NCI-H748 (cell line): ENCODE data around the gene RNF19B.

Source experiments
- DNase-seq: peaks from one replicate; lab custom pipeline; 2025; ENCODE audit not compliant: unreplicated experiment; lab: John Stamatoyannopoulos, UW

The RNF19B gene

DNA sequence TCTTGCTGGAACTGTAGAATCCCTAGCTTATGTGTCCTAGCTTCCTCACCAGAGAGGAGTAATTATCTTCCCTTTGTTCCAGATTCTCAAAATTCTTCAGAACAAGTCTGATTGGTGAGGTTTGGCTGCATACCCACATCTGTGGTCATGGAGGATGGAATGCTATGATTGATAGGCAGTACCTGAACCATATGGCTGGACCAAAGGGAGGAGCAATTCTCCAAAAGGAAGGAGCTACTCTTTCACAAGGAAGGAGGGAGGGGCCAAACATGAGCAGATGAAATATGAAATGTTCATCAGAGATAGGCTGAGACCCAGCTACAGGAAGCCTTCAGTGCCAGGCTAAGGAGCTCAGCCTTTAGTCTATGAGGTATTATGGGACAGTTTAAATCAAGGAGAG lies 5.0 kb upstream of the RNF19B start:
- DNase-seq = no peak

DNA sequence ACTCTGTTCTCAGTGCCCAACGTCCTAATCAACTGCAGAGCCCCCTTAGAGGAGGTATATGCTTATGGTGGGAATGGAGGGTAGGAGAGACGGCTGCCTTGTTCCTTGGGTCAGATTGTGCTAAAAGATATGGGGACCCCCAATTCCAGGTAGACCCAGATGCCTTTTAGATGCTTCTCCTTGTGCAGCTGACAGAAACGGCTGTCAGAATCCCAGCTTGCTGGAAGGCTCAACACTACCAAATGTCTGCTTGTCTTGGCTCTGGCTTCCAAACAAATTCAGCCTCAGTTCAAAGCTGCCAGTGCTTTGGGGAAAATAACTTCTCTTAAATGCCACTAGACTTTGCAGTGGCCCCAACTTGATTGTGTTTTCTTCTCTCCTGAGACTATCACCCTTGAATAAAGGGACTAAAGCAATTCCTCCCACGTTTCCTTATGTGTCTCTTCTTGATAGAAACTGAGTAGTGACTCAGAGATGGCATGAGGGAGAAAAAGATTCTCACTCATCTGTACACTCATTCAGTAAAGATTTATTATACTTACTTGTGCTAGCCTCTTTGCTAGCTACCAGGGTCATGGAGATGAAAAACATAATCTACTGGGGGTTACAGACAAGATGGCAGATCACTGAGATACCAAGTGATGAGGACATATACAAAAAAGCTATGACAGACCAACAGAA lies 3.4 kb upstream of the RNF19B start:
- no peak for DNase-seq

DNA sequence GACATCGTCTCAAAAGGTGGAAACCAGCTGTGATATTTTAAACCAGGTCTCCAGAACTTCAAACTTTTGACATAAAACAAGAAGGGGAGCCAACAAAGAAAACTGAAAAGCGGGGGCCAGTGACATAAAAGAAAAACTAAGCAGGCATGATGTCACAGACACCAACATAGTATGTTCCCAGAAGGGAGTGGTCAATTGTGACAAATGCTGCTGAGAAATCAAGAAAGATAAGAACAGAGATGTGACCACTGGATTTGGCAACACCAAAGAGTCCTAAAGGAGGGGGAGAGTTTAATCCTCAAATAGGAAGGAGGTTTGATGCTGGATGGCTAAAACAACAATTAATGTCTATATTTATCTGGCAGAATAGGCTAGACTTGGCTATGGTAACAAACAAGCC lies 2.3 kb upstream of the RNF19B start:
- no peak for DNase-seq

DNA sequence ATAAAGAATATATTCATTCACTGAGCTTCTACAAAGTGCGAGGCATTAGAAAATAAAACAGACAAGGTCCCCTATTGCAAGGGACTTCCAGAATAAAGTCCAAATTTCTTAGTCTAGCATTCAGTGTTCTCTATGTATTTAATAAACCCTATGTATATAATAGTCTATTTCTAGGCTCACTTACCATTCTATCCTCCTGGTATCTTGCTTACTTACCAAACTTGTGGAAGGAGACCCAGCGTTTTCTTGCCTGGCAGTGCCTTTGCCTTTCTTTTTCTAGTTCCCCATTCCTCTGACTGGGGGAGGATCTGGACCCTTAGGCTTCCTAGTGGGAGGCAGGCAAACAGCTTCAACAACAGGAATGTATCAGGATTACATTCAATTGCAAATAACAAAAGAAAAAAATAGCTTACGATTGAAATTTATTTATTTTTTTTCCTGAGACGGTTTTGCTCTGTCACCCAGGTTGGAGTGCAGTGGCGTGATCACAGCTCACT lies 690 bp upstream of the RNF19B start:
- no peak for DNase-seq

DNA sequence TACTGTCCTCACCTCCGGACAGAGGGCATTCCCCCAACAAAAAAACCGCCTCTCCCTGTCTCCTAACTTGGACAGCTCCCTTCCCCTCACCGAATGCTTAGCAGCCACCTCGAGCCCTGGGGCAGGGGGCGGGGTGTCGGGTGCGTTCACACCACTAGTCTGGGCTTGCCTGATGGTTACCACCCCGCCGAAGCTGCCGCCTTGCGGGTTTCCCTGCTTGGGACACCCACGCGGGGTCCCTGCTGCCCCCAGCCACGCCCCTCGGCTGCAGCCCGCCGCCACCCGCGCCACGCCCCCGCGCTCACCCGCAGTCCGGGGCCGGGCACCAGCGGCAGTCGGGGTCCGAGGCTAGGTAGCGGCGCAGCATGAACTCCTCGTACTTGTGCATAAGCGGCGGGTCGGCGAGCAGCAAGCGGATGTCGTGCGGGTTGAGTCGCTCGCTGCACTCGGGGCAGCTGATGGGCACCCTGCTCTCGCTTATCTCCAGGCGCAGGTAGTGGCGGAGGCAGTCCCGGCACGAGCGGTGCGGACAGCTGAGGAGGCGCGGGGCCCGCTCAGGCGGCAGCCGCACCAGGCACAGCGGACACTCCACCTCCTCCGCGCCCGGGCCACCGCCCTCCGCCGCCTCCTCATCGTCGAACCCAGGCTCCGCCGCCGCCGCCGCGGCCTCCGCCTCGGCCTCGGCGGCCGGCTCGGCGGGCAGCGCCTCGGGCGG lies 706 bp downstream of the RNF19B start:
- DNase-seq = peak; percentile 64

DNA sequence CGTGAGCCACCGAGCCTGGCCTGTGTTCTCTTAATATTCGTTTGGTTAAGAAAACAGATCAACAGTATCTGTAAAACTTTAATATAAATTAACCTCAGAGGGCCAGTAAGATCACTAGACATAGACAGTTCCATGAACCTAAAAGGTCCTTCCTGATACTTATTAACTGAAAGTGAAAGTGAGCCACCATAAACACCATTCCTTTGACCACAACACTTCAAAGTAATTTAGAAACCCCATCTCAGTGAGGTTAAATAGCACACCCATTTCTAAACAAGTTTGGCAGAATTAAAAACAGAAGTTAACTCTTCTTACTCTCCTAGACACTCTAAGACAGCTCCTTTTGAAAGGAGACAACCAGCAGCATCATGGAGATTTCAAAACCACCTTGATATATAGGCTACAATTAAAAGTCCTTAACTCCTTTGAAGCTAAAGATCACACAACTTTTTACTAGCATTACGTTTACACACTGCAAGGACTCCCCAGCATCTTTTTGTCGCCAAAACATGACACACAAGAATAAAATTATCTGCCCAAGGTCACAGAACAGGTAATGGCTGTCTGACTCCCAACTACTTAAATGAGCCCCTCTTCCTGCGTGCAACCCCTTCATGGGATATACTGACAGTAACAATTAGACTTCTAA lies 2.2 kb downstream of the RNF19B start:
- DNase-seq = no peak

DNA sequence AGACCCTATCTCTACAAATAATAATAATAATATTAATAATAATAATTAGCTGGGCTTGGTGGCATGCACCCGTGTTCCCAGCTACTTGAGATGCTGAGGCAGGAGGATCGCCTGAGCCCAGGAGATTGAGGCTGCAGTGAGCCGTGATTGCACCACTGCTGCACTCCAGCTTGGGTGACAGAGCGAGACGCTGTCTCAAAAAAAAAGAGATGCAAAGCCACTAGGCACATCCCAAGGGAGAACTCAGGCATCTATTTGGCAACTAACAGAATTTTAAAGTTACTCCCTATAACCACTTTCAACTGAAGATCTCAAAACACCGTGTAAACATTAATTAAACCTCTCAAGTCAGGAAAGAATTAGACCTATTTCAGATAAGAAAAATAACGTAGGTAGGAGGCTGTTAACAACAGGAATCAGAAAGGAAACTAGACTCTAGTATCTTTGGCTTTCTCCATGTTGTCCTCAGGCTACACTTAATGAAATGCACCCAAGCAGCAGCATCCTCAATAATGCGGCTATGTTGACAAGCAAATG lies 3.7 kb downstream of the RNF19B start:
- no peak for DNase-seq

DNA sequence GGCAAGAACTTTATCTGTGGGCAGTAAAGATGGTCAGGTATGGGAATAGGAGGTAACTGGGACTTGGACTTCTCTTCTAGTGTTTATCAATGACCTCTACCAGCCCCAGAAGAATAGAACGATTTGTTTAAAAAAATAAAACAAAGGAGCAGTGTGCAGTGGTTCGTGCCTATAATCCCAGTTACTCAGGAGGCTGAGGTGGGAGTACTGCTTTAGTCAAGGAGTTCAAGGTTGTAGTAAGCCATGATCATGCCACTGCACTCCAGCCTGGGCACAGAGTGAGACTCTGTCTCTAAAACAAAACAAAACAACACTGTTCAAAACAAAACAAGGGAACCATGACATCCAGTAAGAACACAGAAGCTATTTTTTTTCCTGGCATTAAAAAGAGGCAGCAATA lies 4.3 kb downstream of the RNF19B start:
- DNase-seq = no peak

DNA sequence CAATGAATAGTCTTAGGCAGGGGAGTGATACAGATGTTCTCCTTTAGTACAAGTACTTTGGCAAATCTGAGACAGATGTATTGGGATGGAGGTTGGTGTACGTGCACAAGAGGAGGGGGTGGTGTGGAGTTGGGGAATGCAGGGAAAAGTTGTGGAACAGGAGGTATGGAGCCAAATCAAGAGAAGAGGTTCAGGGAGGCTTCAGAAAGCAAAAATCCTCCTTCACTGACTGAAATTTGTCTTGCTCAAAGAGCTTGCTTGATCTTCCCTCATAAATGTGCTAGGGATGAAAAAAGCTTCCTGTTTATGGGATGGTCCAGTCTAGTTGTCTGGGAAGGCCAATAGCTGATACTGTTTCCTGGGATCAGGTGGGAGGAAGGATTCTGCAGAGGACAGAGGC lies 5.8 kb downstream of the RNF19B start:
- no peak for DNase-seq

DNA sequence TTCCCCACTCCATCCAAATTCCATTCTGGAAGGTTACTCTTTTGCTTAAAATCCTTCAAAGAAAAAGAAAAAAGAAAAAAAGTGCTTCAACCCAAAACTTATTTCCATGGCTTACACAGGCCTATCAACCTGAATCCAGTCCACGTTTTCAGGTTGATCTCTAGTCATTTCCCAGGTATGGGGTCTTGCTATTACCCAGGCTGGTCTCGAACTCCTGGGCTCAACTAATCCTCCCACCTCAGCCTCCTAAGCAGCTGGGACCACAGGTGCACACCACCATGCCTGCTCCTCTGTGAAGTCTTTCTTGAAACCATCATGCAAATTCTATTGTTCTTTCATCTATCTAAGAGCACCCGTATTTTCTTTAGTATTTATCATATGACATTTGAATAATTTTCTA lies 7.6 kb downstream of the RNF19B start:
- no peak for DNase-seq

DNA sequence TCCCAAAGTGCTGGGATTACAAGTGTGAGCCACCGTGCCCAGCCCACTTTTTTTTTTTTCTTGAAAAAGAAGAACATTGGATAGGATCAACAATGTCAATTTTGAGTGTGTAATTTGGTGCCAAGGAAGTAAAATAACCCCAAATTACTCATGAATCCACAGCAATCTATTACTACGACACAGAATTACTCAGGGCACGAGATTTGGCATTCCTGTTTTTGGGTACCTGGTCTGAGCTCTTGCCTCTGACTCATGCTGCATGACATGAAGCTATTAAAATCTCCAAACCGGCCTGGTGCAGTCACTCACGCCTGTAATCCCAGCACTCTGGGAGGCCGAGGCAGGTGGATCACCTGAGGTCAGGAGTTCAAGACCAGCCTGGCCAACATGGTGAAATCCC lies 10.4 kb downstream of the RNF19B start:
- no peak for DNase-seq

DNA sequence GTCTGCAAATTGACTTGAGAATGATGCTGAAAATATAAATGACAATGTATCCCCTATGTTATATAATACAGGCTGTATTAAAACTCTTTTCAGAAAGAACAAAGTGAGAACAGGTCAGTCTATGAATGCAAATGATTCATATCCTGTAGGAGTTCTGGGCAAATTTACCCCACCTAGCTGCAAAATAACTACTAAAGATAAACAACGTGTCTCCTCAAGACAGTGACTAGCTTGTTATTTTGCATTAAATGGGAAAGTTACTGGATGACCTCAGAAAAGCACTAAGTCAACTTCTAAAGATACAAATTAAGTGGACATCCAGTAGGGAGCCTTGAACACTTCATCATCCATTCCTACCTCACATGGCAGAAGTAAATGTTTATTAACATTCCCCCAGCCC lies 11.1 kb downstream of the RNF19B start:
- DNase-seq = no peak

DNA sequence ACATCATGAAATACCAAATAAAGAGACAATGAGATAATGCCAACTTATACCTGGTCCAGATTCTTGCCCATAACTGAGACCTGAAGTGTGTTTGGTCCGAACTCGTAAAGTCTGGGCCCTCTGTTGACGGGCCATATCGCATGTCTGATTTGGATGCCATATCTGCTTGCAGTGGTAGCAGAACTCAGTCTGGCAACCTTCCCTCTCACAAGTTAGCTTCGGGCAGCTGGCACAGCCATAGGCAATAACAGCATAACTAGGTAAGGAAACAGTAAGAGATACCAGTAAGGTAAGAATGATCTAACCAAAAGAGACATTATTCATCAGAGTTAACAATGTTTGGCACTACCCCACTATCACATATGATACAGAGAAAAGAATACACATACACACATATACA lies 15.1 kb downstream of the RNF19B start:
- no peak for DNase-seq

DNA sequence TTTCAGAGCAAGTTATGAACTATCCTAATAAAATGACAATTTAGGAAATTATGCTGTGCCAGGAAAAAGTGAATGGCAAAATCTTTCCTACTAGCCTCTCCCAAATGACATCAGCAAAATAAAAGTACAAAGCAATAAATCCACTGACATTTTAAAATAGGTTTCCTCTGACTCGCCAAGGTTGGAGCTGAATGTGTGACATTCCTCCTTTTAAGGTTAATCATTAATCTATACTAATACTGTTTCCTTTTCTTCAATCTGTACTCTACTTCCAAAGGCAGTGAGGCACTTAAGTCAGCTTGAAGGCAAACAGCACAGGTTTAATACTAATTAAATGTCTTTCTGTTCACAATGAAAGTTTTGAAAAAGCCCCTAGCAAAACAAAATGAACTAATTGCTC lies 15.7 kb downstream of the RNF19B start:
- no peak for DNase-seq

DNA sequence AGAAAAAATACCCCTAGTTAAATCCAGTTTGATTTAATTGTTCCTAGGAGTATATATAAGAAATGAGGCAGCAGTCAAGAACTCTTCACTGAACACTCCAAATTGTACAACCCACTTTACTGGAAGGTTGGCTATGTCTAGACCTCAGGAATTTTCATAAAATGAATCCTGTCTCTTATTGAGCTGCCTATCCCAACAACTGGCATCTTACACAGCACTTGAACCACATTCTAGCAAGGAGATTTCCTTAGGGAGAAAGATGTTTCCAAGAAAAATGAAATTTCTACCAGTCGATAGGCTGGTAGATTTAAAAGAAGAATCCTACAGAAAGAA lies 16.3 kb downstream of the RNF19B start:
- DNase-seq = no peak

DNA sequence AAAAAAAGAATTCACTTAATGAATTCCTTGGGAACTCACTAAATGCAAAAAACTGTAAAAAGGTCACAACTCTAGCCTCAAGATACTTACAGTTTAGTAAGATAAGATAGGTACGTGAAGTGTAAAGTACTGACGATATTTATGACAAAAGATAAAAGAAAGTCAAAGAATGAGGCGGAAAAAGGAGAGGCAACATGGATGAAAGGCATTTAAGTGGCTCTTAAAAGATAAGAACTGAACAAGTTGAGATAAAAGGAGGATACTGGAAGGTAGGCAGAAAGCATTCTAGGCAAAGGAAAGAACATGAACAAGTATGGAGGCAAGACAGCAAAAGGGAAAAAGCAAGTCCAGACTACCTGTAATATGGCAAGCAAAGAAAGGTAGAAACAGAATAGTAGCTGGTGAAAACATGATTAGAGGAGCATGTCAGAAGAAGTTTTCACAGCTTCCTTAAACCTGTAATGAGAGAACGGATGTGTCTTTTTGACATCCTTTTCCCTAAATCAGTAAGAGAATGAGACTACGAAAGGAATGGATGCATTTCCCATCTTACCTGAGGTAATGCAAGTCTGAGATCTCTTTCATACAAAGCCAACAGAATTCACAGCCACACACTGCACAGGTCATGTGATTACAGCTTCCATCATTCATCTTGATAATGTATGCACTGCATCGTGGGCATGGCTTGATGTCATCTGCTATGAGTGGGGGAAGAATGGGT lies 16.8 kb downstream of the RNF19B start:
- no peak for DNase-seq

DNA sequence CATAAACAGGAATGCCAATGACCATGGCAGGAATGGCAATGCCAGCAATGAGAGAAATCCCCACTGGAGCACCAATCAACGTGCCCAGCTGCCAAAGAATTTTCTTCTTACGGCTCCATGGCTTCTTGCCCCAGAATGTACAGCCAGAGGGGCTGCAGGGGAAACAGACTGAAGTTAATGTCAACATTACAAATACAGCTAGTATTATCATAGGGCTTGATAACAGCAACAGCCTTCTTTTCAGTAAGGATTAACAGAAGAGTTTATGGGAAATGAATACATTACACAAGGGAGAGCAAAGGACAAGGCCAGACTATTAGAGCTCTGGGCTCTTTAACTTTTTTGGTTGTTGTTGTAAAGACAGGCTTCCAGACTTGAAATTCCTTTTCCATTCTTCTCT lies 18.2 kb downstream of the RNF19B start:
- DNase-seq = no peak

DNA sequence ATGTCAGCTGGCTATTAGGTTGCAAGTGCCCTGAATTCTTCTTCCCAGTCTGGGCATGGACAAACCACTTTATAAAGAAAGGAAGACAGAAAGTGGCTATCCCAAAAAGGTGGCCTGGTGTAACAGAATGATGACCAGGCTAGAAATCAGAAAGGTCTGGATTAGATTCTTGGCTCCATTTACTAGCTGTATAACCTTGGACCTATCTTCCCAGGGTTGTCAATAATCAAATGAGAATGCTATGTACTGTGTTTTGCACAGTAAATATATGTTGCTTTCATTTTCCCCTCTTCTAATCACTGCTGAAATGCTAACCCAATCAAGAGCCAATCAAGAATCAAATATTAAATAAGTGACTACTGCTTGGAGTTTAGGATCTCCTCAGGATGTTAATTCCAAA lies 20.4 kb downstream of the RNF19B start:
- DNase-seq = no peak

DNA sequence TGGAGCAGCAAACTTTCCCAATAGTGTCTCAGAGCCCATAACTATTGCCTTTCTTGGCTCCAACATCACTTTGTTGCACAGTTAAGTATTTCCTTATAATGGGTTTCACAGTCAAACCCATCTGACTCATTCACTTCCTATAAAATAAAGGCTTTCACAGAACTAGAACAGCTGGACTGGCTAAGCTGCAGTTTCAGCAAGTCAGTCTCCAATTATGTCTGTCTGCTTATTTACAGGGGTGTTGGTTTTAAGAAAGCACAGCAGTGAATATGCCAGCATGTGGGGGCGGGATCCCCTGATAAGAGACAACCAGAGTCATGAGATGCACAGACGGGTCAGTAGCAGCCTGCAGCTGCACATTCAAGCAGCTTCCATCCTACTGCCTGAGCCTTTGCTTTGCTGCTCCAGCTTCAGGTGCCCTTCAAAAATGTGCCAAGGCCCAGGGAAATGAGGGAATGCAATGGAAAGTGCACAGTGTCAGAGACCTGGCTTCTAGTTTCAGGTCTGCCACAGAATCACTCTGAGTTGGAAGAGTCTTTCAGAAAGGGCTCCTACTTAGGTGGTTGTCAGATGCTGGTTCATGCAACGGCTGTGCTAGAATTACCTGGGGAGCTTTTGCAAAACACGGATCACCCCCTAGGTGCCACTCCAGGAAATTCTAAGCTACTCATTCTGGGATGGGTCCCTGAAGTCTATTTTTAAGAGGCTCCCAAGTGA lies 24.8 kb downstream of the RNF19B start:
- DNase-seq = no peak

DNA sequence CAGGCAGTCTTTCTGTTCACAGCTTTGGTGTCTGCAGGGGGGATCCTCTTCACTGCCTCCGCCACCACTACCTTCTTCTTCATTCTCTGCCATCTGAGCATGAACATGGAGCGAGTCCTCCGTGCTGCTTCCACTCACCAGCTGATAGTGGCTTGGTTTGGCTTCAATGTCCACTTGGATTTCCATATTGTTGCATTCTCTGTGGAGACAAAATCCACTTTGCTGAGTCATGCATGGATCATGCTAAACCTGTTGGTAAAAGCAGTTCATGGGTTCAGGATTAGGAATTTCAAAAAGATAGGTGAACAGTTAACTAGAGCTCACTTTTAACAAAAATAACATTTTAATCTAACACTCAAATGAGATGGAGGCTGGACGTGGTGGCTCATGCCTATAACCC lies 27.5 kb downstream of the RNF19B start:
- DNase-seq = no peak

DNA sequence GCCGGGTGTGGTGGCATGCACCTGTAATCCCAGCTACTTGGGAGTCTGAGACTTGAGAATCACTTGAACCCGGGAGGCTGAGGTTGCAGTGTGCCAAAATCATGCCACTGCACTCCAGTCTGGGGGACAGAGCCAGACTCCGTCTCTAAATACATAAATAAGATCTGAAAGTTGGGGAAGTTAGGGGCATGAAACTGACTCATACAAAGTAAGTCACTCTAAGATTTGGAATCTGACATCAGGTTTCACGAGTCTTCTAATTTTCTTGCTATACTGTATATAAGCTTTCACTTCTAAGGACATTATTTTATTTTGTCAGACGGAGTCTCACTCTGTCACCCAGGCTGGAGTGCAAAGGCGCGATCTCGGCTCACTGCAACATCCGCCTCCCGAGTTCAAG lies 30.1 kb downstream of the RNF19B start:
- DNase-seq = no peak
